ENCODE measurements around the gene SARNP.

GRCh38 chr12:55736076-55736475 lies 81.4 kb downstream of the SARNP start:
- TF ChIP-seq, protein P1, sequence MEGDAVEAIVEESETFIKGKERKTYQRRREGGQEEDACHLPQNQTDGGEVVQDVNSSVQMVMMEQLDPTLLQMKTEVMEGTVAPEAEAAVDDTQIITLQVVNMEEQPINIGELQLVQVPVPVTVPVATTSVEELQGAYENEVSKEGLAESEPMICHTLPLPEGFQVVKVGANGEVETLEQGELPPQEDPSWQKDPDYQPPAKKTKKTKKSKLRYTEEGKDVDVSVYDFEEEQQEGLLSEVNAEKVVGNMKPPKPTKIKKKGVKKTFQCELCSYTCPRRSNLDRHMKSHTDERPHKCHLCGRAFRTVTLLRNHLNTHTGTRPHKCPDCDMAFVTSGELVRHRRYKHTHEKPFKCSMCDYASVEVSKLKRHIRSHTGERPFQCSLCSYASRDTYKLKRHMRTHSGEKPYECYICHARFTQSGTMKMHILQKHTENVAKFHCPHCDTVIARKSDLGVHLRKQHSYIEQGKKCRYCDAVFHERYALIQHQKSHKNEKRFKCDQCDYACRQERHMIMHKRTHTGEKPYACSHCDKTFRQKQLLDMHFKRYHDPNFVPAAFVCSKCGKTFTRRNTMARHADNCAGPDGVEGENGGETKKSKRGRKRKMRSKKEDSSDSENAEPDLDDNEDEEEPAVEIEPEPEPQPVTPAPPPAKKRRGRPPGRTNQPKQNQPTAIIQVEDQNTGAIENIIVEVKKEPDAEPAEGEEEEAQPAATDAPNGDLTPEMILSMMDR (IDR thresholded peaks at IDR 0.05 in 4 of 5, conservative IDR thresholded peaks at IDR 0.05 in 1 of 5) = no peak
- TF ChIP-seq POLR2A (IDR thresholded peaks at IDR 0.05) = no peak

Data from gastrocnemius medialis (tissue), 4 donors.